Activated naive CD8-positive, alpha-beta T cell treated with anti-CD3 and anti-CD28 coated beads, Interleukin-2, amount 50 U/mL, for 16 hours (primary cell): ENCODE measurements around the gene FKTN.

Experiments
- DNase-seq: peaks from one replicate; pipeline ENCODE4 v3.0.0-alpha.2; 2020; ENCODE audit warnings: low read depth, low spot score

The FKTN gene

GRCh38 chr9:105678163-105678562, 120.2 kb downstream of the FKTN start:
- no peak for DNase-seq

GRCh38 chr9:105678781-105679180, 120.8 kb downstream of the FKTN start:
- DNase-seq = no peak

- DNase-seq = no peak
These were observed 121.5 kb downstream of the FKTN start for GRCh38 chr9:105679257-105680022.

GRCh38 chr9:105681313-105681712, 123.4 kb downstream of the FKTN start:
- no peak for DNase-seq

GRCh38 chr9:105681724-105682123, 123.8 kb downstream of the FKTN start:
- DNase-seq = no peak

- DNase-seq = no peak
These were observed 125.9 kb downstream of the FKTN start for GRCh38 chr9:105683688-105684275.

- no peak for DNase-seq
These were observed 129.0 kb downstream of the FKTN start for GRCh38 chr9:105686936-105687335.
